Measurements from ENCODE around the gene GALNT2.

Gene GALNT2

DNA sequence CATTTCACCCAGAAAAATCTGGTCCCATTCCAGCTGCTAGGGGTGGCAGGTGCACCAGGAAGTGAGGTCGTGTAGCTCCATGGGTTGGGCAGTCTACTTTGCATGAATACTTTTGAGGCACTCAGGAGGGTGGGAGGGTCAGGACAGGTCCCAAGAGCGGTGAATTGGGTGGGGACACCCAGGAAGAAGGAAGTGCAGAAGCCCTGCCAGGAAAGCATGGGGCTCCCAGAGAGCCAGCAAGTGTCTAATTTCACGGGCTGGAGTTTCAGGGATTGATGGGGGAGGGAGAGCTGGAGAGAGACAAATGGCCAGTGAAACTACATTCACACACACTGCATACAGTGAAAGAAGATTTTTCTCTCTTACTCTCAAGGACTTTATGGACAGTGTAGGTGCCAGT is 137.8 kb downstream of the GALNT2 start:
- no peak overlapping the region for H3K4me3 ChIP-seq (ENCODE audit: low read depth, low read length)
- TF ChIP-seq, protein P1, sequence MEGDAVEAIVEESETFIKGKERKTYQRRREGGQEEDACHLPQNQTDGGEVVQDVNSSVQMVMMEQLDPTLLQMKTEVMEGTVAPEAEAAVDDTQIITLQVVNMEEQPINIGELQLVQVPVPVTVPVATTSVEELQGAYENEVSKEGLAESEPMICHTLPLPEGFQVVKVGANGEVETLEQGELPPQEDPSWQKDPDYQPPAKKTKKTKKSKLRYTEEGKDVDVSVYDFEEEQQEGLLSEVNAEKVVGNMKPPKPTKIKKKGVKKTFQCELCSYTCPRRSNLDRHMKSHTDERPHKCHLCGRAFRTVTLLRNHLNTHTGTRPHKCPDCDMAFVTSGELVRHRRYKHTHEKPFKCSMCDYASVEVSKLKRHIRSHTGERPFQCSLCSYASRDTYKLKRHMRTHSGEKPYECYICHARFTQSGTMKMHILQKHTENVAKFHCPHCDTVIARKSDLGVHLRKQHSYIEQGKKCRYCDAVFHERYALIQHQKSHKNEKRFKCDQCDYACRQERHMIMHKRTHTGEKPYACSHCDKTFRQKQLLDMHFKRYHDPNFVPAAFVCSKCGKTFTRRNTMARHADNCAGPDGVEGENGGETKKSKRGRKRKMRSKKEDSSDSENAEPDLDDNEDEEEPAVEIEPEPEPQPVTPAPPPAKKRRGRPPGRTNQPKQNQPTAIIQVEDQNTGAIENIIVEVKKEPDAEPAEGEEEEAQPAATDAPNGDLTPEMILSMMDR (IDR thresholded peaks at IDR 0.05; ENCODE audit: borderline replicate concordance, insufficient read depth, low read depth, low read length) = no peak

DNA sequence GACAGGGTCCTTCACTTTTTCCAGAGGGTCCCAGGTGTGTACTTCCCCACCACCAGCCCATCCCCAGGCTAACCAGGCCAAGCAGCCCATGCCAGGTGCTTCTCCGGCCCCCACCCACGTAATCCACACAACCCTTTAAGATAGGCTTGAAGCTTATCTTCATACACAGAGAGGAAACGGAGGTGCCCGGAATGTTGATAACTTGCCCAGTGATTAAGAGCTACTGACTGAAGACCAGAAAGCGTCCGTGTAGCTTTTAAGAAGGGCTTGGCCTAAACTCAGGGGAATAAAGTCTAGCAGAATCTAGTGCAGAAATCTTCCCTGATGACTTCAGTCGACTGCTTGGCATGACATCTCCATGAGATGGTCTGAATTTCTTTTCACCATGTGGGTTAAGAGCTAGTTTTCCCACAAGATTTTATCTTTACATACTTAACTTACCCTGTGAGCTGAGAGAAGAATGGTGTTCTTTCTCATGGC is 138.7 kb downstream of the GALNT2 start:
- TF ChIP-seq, protein P1 (IDR thresholded peaks at IDR 0.05; ENCODE audit: borderline replicate concordance, insufficient read depth, low read depth, low read length) = no peak
- H3K4me3 ChIP-seq (ENCODE audit: low read depth, low read length) = no peak overlapping the region

DNA sequence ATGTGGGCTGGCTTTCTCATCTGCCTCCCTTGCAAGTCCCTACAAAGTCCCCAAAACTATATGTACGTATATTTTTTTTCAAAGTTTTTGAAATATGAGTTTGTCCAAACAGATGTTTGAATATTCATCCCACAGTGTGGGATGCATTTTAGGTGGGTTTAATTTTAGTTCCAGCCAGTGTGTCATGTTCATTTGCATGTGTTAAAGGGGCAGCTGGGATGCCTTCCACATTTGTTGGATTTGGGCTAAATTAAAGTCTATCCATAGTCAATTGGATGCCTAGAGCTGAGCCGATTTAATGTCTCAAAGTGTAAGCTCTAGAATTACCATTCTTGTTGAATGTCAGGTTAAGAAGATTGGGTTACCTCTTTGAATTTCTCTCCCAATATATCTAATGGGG is 139.2 kb downstream of the GALNT2 start:
- TF ChIP-seq, protein P1 (IDR thresholded peaks at IDR 0.05; ENCODE audit: borderline replicate concordance, insufficient read depth, low read depth, low read length) = no peak
- no peak overlapping the region for H3K4me3 ChIP-seq (ENCODE audit: low read depth, low read length)

DNA sequence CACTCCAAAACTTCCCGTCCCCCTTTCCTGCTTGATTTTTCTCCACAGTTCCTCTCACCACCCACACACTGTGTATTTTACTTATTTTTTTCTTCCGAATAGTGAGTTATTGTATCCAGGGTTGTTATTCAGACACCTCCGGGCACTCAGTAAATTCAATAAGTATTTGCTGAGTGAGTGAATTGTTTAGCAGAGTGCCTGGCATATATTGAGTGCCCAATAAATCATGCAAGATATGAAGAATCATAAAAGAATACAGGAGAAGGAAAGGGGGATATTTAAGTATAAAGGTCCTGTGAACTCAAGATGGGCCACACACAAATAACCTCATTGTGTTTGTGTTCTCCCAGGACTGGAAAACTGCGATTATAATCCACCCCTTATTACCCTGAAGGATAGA is 139.9 kb downstream of the GALNT2 start:
- H3K4me3 ChIP-seq (ENCODE audit: low read depth, low read length) = no peak overlapping the region
- TF ChIP-seq, protein P1 (IDR thresholded peaks at IDR 0.05; ENCODE audit: borderline replicate concordance, insufficient read depth, low read depth, low read length) = no peak

DNA sequence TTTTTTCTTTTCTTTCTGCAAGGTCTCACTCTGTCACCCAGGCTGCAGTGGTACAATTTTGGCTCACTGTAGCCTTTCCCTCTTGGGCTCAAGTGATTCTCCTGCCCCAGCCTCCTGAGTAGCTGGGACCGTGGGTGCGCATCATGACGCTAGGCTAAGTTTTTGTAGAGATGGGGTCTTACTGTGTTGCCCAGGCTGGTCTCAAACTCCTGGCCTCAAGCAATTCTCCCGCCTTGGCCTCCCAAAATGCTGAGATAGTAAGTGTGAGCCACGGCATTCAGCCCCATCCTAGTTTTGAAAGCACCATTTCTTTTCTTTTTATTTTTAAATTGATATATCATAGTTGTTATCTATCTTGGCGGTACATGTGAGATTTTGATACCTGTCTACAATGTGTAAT is 140.6 kb downstream of the GALNT2 start:
- H3K4me3 ChIP-seq (ENCODE audit: low read depth, low read length) = no peak overlapping the region
- TF ChIP-seq, protein P1 (IDR thresholded peaks at IDR 0.05; ENCODE audit: borderline replicate concordance, insufficient read depth, low read depth, low read length) = no peak

DNA sequence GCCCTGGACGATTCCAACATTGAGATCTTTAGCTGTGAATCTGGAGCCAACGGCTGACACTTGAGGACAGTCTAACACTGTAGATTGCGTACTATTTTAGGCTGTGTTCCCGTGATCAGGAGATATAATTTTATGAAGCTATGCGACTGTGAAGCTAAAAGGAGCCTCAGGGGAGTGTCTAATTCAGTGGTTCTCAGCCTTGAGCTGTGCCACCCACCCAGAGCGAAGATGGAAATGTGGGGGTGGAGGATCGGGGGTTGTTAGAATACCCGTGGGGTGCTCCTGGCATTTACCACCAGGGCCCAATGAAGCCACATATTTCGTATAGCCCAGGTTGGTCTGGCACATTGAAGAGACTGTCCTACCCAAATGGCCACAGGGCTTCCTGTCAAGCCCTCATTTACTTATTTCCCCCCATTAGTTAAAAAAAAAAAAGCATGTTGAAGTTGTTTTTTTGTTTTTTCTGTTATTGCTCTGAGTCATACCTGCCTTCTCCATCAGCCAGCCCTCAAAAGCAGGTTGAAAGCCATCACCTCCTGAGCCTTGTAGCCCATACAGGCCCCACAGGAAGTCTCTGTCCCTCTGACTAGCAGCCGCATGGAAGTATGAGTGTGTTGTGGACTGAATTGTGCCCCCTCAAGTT is 141.7 kb downstream of the GALNT2 start:
- TF ChIP-seq, protein P1 (IDR thresholded peaks at IDR 0.05; ENCODE audit: borderline replicate concordance, insufficient read depth, low read depth, low read length) = no peak
- no peak overlapping the region for H3K4me3 ChIP-seq (ENCODE audit: low read depth, low read length)

DNA sequence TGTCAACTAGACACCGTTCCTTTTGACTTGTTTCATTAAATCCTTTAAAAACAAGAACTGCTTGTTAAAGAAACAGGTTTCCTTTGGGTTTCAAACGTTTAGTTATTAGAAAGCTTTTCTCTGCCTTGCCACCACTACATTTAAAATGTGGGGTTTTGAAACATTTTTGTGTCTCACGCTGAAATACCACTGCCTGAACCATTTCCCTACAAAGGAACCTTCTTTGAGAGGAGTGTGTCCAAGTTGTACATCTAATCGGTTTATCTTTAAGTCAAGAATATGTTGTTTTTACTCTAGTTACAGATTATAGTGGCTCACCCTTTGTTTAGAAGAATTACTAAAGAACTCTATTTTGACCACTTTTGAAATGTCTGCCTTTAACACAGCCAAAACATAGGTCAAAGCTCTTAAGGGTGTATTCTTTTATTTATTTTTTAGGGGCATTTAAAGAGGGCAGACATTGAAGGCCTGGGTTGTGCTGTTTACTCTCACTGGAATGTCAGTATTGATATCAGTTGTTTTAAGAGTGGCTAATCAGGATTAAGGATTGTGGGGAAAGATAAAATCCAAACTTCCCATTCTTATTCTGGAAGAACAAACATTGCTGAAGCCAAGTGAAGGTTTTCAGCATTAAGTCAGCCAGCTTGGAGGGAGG is 143.4 kb downstream of the GALNT2 start:
- TF ChIP-seq, protein P1 (IDR thresholded peaks at IDR 0.05; ENCODE audit: borderline replicate concordance, insufficient read depth, low read depth, low read length) = no peak
- H3K4me3 ChIP-seq (ENCODE audit: low read depth, low read length) = no peak overlapping the region

Measured in GM12875 (cell line).